Neural cell (in vitro differentiated cells): Measurements from ENCODE around the gene ANKRD39. TPM values are rescaled to one million over a fixed set of nuclear protein-coding genes. Genes with fewer than 3 reads are reported as not detected.

ENCODE experiments used
- H2AFZ ChIP-seq: fragments of 200-600, 300-800 bp; sonication (generic), shearing (Covaris generic); 2 replicates; pipeline ENCODE4 v1.6.0; 2014; ENCODE audit warnings: low read depth, mild to moderate bottlenecking, antibody characterized with exemption, low read length, moderate library complexity
- H3F3A ChIP-seq: fragments of 200-600 bp; shearing (Covaris generic); 2 replicates; pipeline ENCODE4 v1.6.1; 2016; ENCODE audit warnings: mild to moderate bottlenecking, moderate library complexity, mixed read lengths, antibody characterized with exemption, low read length; ENCODE audit not compliant: insufficient read depth, poor library complexity, severe bottlenecking
- H3K27ac ChIP-seq: fragments of 200-600, 300-800 bp; sonication (generic), shearing (Covaris generic); 2 replicates; pipeline ENCODE4 v1.5.1; 2014; ENCODE audit warnings: mild to moderate bottlenecking, low read length, moderate library complexity
- H3K27me3 ChIP-seq: fragments of 300-800, 200-600 bp; sonication (generic), shearing (Covaris generic); 2 replicates; pipeline ENCODE4 v1.6.0; 2014; ENCODE audit warnings: mild to moderate bottlenecking, low read depth, low read length, moderate library complexity; ENCODE audit not compliant: insufficient read depth
- H3K36me3 ChIP-seq: fragments of 300-800, 200-600 bp; sonication (generic), shearing (Covaris generic); 2 replicates; pipeline ENCODE4 v1.5.1; 2014; ENCODE audit warnings: mild to moderate bottlenecking, antibody characterized with exemption, low read length, moderate library complexity; ENCODE audit not compliant: insufficient read depth
- H3K4me2 ChIP-seq: fragments of 300-800, 200-600 bp; sonication (generic), shearing (Covaris generic); 2 replicates; pipeline ENCODE4 v1.6.0; 2014; ENCODE audit warnings: mild to moderate bottlenecking, low read length
- H3K4me3 ChIP-seq: fragments of 300-800, 200-600 bp; sonication (generic), shearing (Covaris generic); 2 replicates; pipeline ENCODE4 v1.5.1; 2014; ENCODE audit warnings: mild to moderate bottlenecking, low read length, moderate library complexity
- H3K79me2 ChIP-seq: fragments of 200-600 bp; shearing (Covaris generic); replicated peaks from 2 replicates; pipeline ENCODE4 v1.6.0; 2014; ENCODE audit warnings: mild to moderate bottlenecking, low read length, moderate library complexity; ENCODE audit not compliant: insufficient read depth
- H3K9ac ChIP-seq: fragments of 300-800, 200-600 bp; sonication (generic), shearing (Covaris generic); 2 replicates; pipeline ENCODE4 v1.6.1; 2016; ENCODE audit warnings: mild to moderate bottlenecking, low read length, mixed read lengths
- H3K9me2 ChIP-seq: fragments of 200-600 bp; shearing (Covaris generic); 2 replicates; pipeline ENCODE4 v1.6.1; 2016; ENCODE audit warnings: mild to moderate bottlenecking, low read length, mixed read lengths; ENCODE audit not compliant: insufficient read depth
- H3K9me3 ChIP-seq: fragments of 200-600, 300-800 bp; sonication (generic), shearing (Covaris generic); 2 replicates; pipeline ENCODE4 v1.6.1; 2016; ENCODE audit warnings: mild to moderate bottlenecking, mixed run types, low read length, moderate library complexity, mixed read lengths
- H4K20me1 ChIP-seq: fragments of 200-600 bp; shearing (Covaris generic); 2 replicates; pipeline ENCODE4 v1.6.1; 2016; ENCODE audit warnings: mild to moderate bottlenecking, mixed run types; ENCODE audit not compliant: insufficient read depth
- EP300 ChIP-seq: fragments of 450-650 bp; conservative IDR thresholded peaks from 2 replicates; pipeline ENCODE4 v1.6.1; 2014; ENCODE audit warnings: antibody characterized with exemption, mild to moderate bottlenecking, moderate library complexity; ENCODE audit not compliant: poor library complexity, severe bottlenecking
- EZH2 ChIP-seq: fragments of 200-600, 300-800 bp; shearing (Covaris generic), sonication (generic); IDR thresholded peaks from 2 replicates; pipeline ENCODE4 v1.6.1; 2014; ENCODE audit warnings: antibody characterized with exemption, low read length, borderline replicate concordance, mild to moderate bottlenecking; ENCODE audit not compliant: insufficient read depth, poor library complexity, severe bottlenecking
- MXI1 ChIP-seq: fragments of 450-650 bp; conservative IDR thresholded peaks from 2 replicates; pipeline ENCODE4 v1.6.1; 2014; ENCODE audit warnings: antibody characterized with exemption, mild to moderate bottlenecking; ENCODE audit not compliant: poor library complexity, severe bottlenecking
- POLR2AphosphoS5 ChIP-seq: IDR thresholded peaks from 2 replicates; pipeline ENCODE4 v1.6.1; 2012
- RAD21 ChIP-seq: fragments of 450-650 bp; conservative IDR thresholded peaks from 2 replicates; pipeline ENCODE4 v1.6.1; 2014; ENCODE audit warnings: antibody characterized with exemption, mild to moderate bottlenecking, moderate library complexity
- SMC3 ChIP-seq: fragments of 450-650 bp; conservative IDR thresholded peaks from 2 replicates; pipeline ENCODE4 v1.6.1; 2014; ENCODE audit warnings: antibody characterized with exemption, mild to moderate bottlenecking, moderate library complexity; ENCODE audit not compliant: poor library complexity
- TAF1 ChIP-seq: IDR thresholded peaks from 2 replicates; pipeline ENCODE4 v1.6.1; 2012; ENCODE audit warnings: low read depth
- polyA plus RNA-seq: library from polyadenylated mRNA; depleted of rRNA; stranded (reverse); fragments of >200 nt; gene quantifications from 2 replicates; pipeline ENCODE4 v1.2.3, GENCODE V29; 2014
- TF ChIP-seq, protein P1 (sequence below): IDR thresholded peaks from 2 replicates; pipeline ENCODE4 v1.6.1; 2012; ENCODE audit warnings: borderline replicate concordance
- TF ChIP-seq, protein P2 (sequence below): fragments of 450-650 bp; IDR thresholded peaks from 2 replicates; pipeline ENCODE4 v1.5.1; 2014; ENCODE audit warnings: antibody characterized with exemption, mild to moderate bottlenecking, moderate library complexity; ENCODE audit not compliant: poor library complexity, severe bottlenecking

Gene ANKRD39
- polyA plus RNA-seq, 1 donor from 2014 or later, result 30.7 TPM

DNA sequence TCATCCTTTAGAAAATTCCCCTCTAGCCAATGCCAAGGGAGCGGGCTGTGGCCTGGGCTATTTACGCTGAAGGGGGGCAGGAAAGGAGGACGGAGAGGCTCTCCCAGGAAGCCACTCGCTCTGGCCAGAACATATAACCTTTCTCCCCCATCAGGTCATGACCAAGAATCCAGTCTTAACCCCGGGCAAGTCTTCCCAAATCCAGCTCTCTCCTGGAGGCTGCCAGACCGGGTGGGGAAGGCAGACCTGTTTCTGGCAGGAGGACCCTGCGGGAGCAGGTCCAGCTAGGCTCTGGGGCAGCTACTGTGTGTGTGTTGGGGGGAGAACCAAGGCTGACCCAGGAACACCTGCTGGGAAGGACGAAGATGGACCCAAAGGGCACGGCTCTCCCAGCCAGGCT, 25.5 kb upstream of the ANKRD39 start:
- Histone ChIP-seq H3K36me3 (no peaks in the 10 kb centered on the region), H3F3A (no peaks in the 10 kb centered on the region), H3K9me3 (no peaks in the 10 kb centered on the region), H2AFZ (no peak overlapping the region), H3K9ac (no peak overlapping the region), H3K27ac (no peak overlapping the region), H3K9me2 (no peaks in the 10 kb centered on the region), H3K27me3 (no peaks in the 10 kb centered on the region), H3K79me2 (no peaks in the 10 kb centered on the region), H3K4me2 (no peak overlapping the region), H4K20me1 (no peaks in the 10 kb centered on the region), H3K4me3 (no peak overlapping the region)
- TF ChIP-seq TAF1 (no peak), EP300 (no peak), POLR2AphosphoS5 (no peak), EZH2 (no peak), RAD21 (no peak)
- TF ChIP-seq, protein P1, sequence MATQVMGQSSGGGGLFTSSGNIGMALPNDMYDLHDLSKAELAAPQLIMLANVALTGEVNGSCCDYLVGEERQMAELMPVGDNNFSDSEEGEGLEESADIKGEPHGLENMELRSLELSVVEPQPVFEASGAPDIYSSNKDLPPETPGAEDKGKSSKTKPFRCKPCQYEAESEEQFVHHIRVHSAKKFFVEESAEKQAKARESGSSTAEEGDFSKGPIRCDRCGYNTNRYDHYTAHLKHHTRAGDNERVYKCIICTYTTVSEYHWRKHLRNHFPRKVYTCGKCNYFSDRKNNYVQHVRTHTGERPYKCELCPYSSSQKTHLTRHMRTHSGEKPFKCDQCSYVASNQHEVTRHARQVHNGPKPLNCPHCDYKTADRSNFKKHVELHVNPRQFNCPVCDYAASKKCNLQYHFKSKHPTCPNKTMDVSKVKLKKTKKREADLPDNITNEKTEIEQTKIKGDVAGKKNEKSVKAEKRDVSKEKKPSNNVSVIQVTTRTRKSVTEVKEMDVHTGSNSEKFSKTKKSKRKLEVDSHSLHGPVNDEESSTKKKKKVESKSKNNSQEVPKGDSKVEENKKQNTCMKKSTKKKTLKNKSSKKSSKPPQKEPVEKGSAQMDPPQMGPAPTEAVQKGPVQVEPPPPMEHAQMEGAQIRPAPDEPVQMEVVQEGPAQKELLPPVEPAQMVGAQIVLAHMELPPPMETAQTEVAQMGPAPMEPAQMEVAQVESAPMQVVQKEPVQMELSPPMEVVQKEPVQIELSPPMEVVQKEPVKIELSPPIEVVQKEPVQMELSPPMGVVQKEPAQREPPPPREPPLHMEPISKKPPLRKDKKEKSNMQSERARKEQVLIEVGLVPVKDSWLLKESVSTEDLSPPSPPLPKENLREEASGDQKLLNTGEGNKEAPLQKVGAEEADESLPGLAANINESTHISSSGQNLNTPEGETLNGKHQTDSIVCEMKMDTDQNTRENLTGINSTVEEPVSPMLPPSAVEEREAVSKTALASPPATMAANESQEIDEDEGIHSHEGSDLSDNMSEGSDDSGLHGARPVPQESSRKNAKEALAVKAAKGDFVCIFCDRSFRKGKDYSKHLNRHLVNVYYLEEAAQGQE, result no peak
- TF ChIP-seq, protein P2, sequence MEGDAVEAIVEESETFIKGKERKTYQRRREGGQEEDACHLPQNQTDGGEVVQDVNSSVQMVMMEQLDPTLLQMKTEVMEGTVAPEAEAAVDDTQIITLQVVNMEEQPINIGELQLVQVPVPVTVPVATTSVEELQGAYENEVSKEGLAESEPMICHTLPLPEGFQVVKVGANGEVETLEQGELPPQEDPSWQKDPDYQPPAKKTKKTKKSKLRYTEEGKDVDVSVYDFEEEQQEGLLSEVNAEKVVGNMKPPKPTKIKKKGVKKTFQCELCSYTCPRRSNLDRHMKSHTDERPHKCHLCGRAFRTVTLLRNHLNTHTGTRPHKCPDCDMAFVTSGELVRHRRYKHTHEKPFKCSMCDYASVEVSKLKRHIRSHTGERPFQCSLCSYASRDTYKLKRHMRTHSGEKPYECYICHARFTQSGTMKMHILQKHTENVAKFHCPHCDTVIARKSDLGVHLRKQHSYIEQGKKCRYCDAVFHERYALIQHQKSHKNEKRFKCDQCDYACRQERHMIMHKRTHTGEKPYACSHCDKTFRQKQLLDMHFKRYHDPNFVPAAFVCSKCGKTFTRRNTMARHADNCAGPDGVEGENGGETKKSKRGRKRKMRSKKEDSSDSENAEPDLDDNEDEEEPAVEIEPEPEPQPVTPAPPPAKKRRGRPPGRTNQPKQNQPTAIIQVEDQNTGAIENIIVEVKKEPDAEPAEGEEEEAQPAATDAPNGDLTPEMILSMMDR, result no peak

DNA sequence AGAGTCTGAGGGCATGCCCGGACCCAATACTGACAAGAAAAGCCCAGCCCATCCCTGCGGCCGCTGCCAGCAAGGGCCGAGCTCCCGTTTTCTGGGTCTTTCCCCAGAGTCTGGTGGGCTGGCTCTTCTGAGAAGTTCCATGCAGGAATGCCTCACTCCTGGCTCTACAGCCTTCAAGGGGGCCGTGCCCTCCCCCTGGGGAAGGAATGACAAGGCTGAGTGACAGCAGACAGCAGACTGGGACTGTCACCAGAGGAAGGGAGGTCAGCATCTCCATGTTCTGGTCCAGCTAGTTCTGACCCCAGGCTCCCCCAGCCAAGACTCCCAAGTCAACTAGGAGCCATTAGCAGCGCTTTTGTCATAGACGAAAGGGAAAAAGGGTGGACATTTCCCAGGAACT, 25.1 kb upstream of the ANKRD39 start:
- TF ChIP-seq, protein P1, result no peak
- TF ChIP-seq SMC3 (no peak), EZH2 (no peak), POLR2AphosphoS5 (no peak), RAD21 (no peak), MXI1 (no peak), EP300 (no peak), TAF1 (no peak)
- TF ChIP-seq, protein P2, result no peak
- Histone ChIP-seq H3K79me2 (no peaks in the 10 kb centered on the region), H4K20me1 (no peaks in the 10 kb centered on the region), H3F3A (no peaks in the 10 kb centered on the region), H3K9ac (no peak overlapping the region), H3K4me2 (no peak overlapping the region), H2AFZ (no peak overlapping the region), H3K27me3 (no peaks in the 10 kb centered on the region), H3K27ac (no peak overlapping the region), H3K9me2 (no peaks in the 10 kb centered on the region), H3K4me3 (no peak overlapping the region), H3K36me3 (no peaks in the 10 kb centered on the region), H3K9me3 (no peaks in the 10 kb centered on the region)
